ENCODE results near the gene DRP2. TPM values are rescaled to one million over a fixed set of nuclear protein-coding genes. Genes with fewer than 3 reads are reported as not detected.

The DRP2 gene
- total and polyA plus RNA-seq, 2 of the 13 experiments (the other 11 are each of a cell fraction or from before 2014, with no cell fraction given): 0.04 to 0.07 TPM

GRCh38 chrX:101241531-101241930 is 21.9 kb downstream of the DRP2 start (continued):
- no peak for TF ChIP-seq ZBTB34 (CRISPR knock-in tag; IDR thresholded peaks at IDR 0.05)
- TF ChIP-seq ZNF7 (CRISPR knock-in tag; IDR thresholded peaks at IDR 0.05): no peak
- no peak for TF ChIP-seq ZNF605 (CRISPR knock-in tag; IDR thresholded peaks at IDR 0.05)
- no peak for TF ChIP-seq NR2C2 (CRISPR knock-in tag; IDR thresholded peaks at IDR 0.05; ENCODE audit: borderline replicate concordance)
- TF ChIP-seq SALL1 (CRISPR knock-in tag; IDR thresholded peaks at IDR 0.05): no peak
- no peak for TF ChIP-seq GATAD1 (CRISPR knock-in tag; IDR thresholded peaks at IDR 0.05)
- TF ChIP-seq ZNF83 (CRISPR knock-in tag; IDR thresholded peaks at IDR 0.05; ENCODE audit: borderline replicate concordance): no peak
- no peak for TF ChIP-seq PLRG1 (conservative IDR thresholded peaks at IDR 0.05)
- no peak for TF ChIP-seq SP1 (IDR thresholded peaks at IDR 0.05)
- no peak for TF ChIP-seq SP1 (CRISPR knock-in tag; IDR thresholded peaks at IDR 0.05)

GRCh38 chrX:101252634-101253033 is 33.0 kb downstream of the DRP2 start:
- H3K27me3 ChIP-seq (ENCODE audit: control insufficient read depth in 1 of 2, insufficient read depth in 2 of 2, low read length in 2 of 2): no peaks in the 10 kb centered on the region
- BruUV-seq (replicated peaks): no TSS peak
- WGBS (ENCODE audit: low lambda C conversion rate): 0% methylated on average over 1 of the region's 2 CpGs
- FAIRE-seq: no peak
- no peak for DNase-seq (ENCODE audit: low spot score)
- no peak overlapping the region for H3K27ac ChIP-seq (ENCODE audit: extremely low read length, insufficient read depth, low read length)
- TF ChIP-seq TCF12 (IDR thresholded peaks at IDR 0.05) (no peak), TCF12 (CRISPR knock-in tag; IDR thresholded peaks at IDR 0.05) (no peak), ZSCAN20 (CRISPR knock-in tag; IDR thresholded peaks at IDR 0.05; ENCODE audit: borderline replicate concordance) (no peak)
- ATAC-seq: no peak
- H2AFZ ChIP-seq (ENCODE audit: low read length): no peak overlapping the region
- ChIA-PET POLR2A (no interaction called here), CTCF (ENCODE audit: low intra/inter-chr PET ratio, low total read pairs) (no interaction called here)
- H3K36me3 ChIP-seq (replicated peaks in 1 of 2; ENCODE audit: control insufficient read depth in 1 of 2, insufficient read depth in 2 of 2, low read length in 2 of 2): no peaks in the 10 kb centered on the region
- in situ Hi-C loops (cut with HindIII; ENCODE audit: extremely low pct_ligation_motif_present, low pct_unique_long_range_greater_than_20kb) (no loop called here), intact Hi-C loops (cut with micrococcal nuclease; ENCODE audit: unreplicated experiment) (no loop called here)
- no peaks in the 10 kb centered on the region for H4K20me1 ChIP-seq (ENCODE audit: insufficient read depth, low read length)
- H3K9ac ChIP-seq (ENCODE audit: insufficient read depth, low read depth, low read length): no peak overlapping the region
- no peak overlapping the region for H3K4me2 ChIP-seq (ENCODE audit: low read depth, low read length)
- H3K4me3 ChIP-seq (replicated peaks in 1 of 3; ENCODE audit: insufficient read depth in 1 of 3, low read depth in 2 of 3, low read length in 3 of 3): no peak overlapping the region
- H3K4me1 ChIP-seq (ENCODE audit: insufficient read depth, low read length): no peaks in the 10 kb centered on the region
- no peaks in the 10 kb centered on the region for H3K79me2 ChIP-seq (ENCODE audit: insufficient read depth, low read length)
- H3K9me3 ChIP-seq (ENCODE audit: low read length): no peaks in the 10 kb centered on the region
